ENCODE measurements around the gene HS1BP3. TPM values are rescaled to one million over a fixed set of nuclear protein-coding genes. Genes with fewer than 3 reads are reported as not detected.

HS1BP3 gene
- total RNA-seq, 1 donor from 2014 or later = 21.0 TPM

DNA sequence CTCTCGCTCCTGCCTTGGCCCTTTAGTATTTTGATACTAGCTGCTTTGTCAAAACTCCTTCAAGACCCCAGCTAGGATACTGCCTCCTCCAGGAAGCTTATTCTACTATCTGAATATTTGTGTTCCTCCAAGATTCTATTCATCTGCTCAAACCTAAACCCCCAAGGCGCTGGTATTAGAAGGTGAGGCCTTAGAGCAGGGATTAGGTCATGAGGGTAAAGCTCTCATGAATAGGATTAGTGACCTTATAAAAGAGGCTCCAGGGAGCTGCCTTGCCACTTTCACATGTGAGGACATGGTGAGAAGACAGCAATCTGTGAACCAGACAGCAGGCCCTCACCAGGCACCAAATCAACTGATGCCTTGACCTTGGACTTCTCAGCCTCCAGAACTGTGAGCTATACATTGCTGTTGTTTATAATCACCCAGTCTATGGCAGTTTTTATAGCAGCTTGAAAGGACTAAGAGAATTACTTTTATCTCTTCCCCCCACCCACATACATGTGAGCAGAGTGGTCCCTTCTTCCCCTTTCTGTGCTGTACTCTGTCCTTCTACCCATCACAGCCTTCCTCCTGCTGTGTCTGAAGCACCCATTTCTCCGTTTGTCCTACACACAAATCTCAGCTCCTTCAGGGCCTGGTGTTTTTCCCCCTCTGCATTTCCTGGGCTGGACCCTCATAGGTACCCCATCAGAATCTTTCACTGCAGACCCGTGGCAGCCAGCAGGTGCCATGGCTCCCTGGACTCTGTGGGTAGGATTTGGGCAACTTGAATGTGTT lies 54.5 kb downstream of the HS1BP3 start:
- Mint-ChIP-seq H3K36me3 (ENCODE audit: low read depth, unreplicated experiment) (no peaks in the 10 kb centered on the region), H3K27me3 (ENCODE audit: low read depth, unreplicated experiment) (no peaks in the 10 kb centered on the region), H3K4me3 (ENCODE audit: unreplicated experiment) (no peak overlapping the region), H3K27ac (ENCODE audit: unreplicated experiment) (peak overlapping the region; percentile 84), H3K4me1 (ENCODE audit: low read depth, unreplicated experiment) (peaks cover 48% of the 10 kb centered on the region), H3K9me3 (ENCODE audit: unreplicated experiment) (no peaks in the 10 kb centered on the region)
- DNase-seq (ENCODE audit: low read depth) (no peak), FAIRE-seq (no peak)
- Histone ChIP-seq H3K79me2 (ENCODE audit: insufficient read depth, low read length) (no peaks in the 10 kb centered on the region), H3K27me3 (ENCODE audit: insufficient read depth, low read length) (no peaks in the 10 kb centered on the region), H3K4me3 (ENCODE audit: insufficient read depth, low read depth, low read length) (no peak overlapping the region), H3K9me3 (ENCODE audit: insufficient read depth, low read depth, low read length) (no peaks in the 10 kb centered on the region), H3K4me1 (ENCODE audit: insufficient read depth, low read length) (peaks cover 53% of the 10 kb centered on the region), H2AFZ (ENCODE audit: low read depth, low read length) (no peak overlapping the region), H3K27ac (ENCODE audit: low read depth, low read length) (peak overlapping the region; percentile 80), H3K4me2 (ENCODE audit: low read length) (peak overlapping the region; percentile 70), H4K20me1 (ENCODE audit: insufficient read depth, low read length) (no peaks in the 10 kb centered on the region), H3K36me3 (ENCODE audit: insufficient read depth, low read length) (no peaks in the 10 kb centered on the region), H3K9ac (ENCODE audit: low read length) (peak overlapping the region; percentile 63)
- TF ChIP-seq EZH2 (IDR thresholded peaks at IDR 0.05; ENCODE audit: insufficient read depth, low read length) = no peak
- TF ChIP-seq, protein P1, sequence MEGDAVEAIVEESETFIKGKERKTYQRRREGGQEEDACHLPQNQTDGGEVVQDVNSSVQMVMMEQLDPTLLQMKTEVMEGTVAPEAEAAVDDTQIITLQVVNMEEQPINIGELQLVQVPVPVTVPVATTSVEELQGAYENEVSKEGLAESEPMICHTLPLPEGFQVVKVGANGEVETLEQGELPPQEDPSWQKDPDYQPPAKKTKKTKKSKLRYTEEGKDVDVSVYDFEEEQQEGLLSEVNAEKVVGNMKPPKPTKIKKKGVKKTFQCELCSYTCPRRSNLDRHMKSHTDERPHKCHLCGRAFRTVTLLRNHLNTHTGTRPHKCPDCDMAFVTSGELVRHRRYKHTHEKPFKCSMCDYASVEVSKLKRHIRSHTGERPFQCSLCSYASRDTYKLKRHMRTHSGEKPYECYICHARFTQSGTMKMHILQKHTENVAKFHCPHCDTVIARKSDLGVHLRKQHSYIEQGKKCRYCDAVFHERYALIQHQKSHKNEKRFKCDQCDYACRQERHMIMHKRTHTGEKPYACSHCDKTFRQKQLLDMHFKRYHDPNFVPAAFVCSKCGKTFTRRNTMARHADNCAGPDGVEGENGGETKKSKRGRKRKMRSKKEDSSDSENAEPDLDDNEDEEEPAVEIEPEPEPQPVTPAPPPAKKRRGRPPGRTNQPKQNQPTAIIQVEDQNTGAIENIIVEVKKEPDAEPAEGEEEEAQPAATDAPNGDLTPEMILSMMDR (IDR thresholded peaks at IDR 0.05; ENCODE audit: insufficient read depth, low read depth, low read length) = no peak

DNA sequence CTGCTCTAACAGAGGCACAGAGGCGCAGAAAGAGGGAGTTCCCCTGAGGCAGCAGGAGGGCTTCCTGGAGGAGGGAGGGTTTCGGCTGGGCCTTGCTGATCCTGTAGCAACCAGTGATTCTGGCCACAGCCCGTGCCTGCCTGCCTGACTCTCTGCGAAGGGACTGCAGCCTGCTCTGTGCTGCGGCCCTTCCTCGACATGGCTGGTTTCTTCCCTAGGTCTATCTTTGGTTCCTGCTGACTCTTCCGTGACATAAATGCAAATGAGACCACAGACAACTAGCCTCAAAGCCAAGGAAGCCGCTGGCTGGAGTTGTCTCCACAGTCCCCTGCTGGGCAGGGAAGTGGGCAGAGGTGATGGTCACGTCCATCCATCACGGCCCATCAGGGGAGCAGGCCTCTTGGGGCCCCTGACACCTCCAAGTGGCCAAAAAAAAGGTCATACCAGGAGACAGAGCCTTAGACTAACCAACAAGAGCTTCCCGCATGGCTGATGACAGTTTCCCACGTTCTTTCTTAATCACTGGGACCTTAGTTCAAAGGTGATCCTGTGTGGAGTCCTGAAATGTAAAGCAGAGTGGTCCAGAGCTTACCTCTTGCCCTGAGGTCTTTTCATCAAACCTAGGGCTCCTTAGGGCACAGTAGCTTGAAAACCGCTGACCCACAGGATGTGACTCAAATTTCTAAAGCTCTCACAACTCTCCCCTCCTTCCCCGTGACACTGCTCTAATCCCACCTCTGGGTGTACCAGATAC lies 55.3 kb downstream of the HS1BP3 start:
- no peaks in the 10 kb centered on the region for H3K27me3 Mint-ChIP-seq (ENCODE audit: low read depth, unreplicated experiment)
- Histone ChIP-seq H3K9ac (ENCODE audit: low read length) (peak overlapping the region; percentile 63), H4K20me1 (ENCODE audit: insufficient read depth, low read length) (no peaks in the 10 kb centered on the region), H3K79me2 (ENCODE audit: insufficient read depth, low read length) (no peaks in the 10 kb centered on the region), H3K36me3 (ENCODE audit: insufficient read depth, low read length) (no peaks in the 10 kb centered on the region), H3K9me3 (ENCODE audit: insufficient read depth, low read depth, low read length) (no peaks in the 10 kb centered on the region), H3K4me3 (ENCODE audit: insufficient read depth, low read depth, low read length) (no peak overlapping the region), H3K4me1 (ENCODE audit: insufficient read depth, low read length) (peaks cover 53% of the 10 kb centered on the region), H2AFZ (ENCODE audit: low read depth, low read length) (peak overlapping the region; percentile 16), H3K4me2 (ENCODE audit: low read length) (peak overlapping the region; percentile 70), H3K27me3 (ENCODE audit: insufficient read depth, low read length) (no peaks in the 10 kb centered on the region), H3K27ac (ENCODE audit: low read depth, low read length) (peak overlapping the region; percentile 80)
- H3K36me3 Mint-ChIP-seq (ENCODE audit: low read depth, unreplicated experiment) = no peaks in the 10 kb centered on the region
- H3K27ac Mint-ChIP-seq (ENCODE audit: unreplicated experiment) = peak overlapping the region; percentile 84
- FAIRE-seq (peak; percentile 23), DNase-seq (ENCODE audit: low read depth) (peak; percentile 82)
- TF ChIP-seq EZH2 (IDR thresholded peaks at IDR 0.05; ENCODE audit: insufficient read depth, low read length) = no peak
- TF ChIP-seq, protein P1 (IDR thresholded peaks at IDR 0.05; ENCODE audit: insufficient read depth, low read depth, low read length) = no peak
- H3K4me3 Mint-ChIP-seq (ENCODE audit: unreplicated experiment) = no peak overlapping the region
- H3K4me1 Mint-ChIP-seq (ENCODE audit: low read depth, unreplicated experiment) = peaks cover 48% of the 10 kb centered on the region
- no peaks in the 10 kb centered on the region for H3K9me3 Mint-ChIP-seq (ENCODE audit: unreplicated experiment)

Measured in astrocyte (in vitro differentiated cells and primary cell).